NCI-H2107 treated with DMSO at 0.1 percent for 48 hours (cell line): ENCODE measurements around the gene OR1F1.
"Not testable (repeated sequence)": the region's sequence is repeated elsewhere in the genome, so short reads cannot be mapped to it uniquely, and the experiment has no call there.

Experiments
- DNase-seq: peaks from one replicate; lab custom pipeline; 2025; ENCODE audit not compliant: unreplicated experiment; lab: John Stamatoyannopoulos, UW

The OR1F1 gene

DNA sequence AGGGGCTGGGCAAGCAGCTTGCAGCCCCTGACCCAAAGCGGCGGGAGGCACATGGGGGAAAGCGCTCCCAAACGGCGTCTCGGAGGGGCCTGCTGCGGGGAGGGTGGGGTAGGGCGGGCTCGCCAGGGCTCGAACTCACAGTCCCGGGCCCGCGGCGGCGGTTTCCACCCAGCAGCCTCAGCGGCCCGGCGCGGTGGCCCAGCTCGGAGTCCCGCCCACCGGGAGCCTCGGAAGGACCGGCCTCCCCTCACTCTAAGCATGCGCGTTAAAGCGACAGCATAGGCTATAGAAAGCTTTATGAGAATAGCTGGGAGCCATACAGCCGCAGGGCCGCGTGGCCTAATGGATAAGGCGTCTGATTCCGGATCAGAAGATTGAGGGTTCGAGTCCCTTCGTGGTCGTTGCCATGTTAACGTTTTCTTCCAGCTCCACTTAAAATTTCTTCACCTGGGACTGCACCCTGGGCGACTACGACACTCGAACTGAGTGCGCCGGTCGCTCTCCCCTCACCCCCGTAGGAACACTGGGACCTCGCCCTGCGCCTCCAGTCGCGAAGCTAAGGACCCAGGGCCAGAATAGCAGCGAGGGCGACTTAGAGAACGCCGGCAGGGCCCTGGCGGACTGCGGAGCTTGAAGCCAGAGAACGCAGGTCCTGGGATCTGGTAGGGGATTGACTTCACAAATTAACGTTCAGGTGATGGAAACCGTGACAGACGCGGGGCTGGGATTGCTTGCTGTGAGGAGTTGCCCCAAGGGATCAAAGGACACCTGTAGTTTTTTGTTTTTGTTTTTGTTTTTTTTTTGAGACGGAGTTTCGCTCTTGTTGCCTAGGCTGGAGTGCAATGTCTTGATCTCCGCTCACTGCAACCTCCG, 37.4 kb upstream of the OR1F1 start:
- DNase-seq: peak; percentile 88

DNA sequence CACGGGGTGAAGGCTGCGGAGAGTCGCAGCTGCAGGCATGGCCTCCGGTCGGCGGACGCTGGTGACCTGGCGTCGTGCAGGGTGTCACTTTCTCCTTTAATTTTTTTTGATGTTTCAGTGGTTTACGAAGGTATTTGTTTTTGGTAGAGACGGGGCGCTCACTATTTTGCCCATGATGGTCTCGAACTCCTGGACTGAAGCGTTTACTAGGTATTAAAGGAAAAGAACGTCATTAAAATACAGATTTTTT, 36.1 kb upstream of the OR1F1 start:
- no peak for DNase-seq

DNA sequence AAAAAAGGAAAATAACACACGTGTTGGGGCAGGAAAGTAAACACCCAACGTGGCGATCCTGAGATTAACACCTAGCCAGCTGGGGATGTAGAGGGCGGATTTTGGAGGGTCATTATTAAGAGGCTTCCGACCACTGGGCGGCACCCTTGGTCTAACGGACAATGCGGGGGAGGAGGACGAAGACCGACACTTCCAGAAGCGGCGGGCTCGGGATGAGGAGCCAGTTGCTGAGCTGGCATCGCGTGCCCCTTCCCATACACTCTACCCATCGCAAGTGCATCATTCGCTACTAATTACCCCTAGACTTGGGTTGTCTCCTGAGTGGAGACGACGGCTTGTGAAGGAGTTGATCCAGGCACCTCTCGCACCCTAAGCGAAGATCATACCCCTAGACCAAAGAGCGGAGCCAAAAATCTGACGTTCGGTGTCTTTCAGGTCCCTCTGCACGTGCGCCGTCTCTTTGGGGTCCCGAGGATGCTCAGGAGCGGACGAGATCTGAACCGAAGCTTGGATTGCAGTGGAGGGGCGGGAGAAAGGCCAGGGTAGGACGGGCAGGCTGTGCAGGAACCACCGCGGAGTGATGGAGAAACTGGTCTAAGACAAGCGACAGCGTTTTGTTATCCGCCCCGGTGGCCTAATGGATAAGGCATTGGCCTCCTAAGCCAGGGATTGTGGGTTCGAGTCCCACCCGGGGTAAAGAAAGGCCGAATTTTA, 35.6 kb upstream of the OR1F1 start:
- DNase-seq: peak; percentile 74

DNA sequence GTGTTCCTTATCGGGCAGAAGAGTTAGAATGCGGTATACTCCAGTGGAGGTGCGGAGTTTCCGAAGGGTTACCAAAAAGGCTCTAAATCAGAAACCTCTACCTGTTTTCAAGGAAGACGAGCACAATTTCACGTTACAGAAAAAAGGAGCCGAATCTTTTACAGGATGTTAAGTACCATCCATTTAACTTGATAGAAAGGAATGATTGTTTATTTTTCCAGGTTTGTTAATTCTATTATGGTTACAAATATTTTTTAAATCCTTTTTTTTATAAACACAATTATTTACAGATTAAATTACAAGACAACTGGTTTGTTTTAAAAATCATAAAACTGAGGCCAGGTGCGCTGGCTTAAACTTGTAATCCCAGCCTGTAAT, 35.0 kb upstream of the OR1F1 start:
- DNase-seq: no peak

DNA sequence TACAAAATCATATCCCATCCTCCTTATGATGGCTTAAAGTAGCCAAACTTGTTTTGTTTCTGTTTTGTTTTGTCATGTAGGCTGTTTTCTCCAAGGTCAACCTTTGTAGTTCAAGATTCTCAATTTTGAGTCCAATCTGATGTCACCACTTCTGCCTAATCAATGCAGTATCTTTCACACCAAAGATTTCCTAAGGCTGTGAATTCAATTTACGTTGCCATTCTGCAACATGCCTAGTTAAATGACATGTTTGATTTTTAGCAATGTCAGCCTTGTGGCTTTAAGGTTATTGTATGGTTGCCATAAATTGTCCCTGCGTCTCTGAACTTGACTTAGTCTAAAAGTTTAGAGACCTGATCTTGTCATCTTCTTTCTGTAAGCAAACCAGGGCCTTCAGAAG, 32.8 kb upstream of the OR1F1 start:
- DNase-seq: no peak

DNA sequence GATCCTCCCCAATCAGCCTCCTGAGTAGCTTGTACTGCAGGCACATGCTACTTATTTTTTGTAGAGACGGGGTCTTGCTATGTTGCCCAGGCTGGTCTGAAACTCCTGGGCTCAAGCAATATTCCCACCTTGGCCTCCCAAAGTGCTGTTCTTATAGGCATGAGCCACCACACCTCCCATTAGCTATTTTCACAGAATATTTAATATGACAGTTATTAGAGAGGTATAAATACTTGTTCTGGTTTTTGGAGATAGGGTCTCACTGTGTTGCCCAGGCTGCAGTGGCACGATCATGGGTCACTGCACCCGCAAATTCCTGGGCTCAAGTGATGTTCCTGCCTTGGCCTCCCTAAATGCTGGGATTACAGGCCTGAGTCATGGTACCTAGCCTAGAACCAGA, 32.0 kb upstream of the OR1F1 start:
- DNase-seq: no peak

DNA sequence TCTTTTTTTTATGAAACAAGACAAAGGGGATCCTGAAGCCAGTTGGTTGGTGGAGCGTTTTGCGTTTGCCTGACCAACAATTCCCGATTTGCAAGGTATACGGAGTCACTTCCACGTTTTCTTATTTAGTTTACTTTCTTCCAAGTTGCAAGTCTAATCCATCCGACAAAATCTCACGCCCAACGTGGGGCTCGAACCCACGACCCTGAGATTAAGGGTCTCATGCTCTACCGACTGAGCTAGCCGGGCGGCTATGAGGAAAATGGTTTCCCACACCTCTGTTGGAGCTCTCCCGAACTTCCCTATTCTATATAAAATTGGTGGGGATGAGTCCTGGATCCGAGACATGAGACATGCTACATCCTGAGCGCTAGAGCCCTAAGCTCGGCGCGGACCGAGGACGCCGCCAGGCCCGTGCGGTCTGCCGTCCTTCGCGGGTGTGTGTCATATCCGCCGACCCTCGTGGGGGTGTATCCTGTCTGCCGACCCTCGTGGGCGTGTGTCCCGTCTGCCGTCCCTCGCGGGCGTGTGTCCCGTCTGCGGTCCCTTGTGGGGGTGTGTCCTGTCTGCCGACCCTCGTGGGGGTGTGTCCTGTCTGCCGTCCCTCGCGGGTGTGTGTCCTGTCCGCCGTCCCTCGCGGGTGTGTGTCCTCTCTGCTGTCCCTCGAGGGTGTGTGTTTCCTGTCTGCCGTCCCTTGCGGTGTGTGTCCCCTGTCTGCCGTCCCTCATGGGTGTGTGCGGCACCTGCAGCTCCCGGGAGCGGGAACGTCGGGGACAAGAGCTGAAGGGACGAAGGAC, 30.6 kb upstream of the OR1F1 start:
- peak; percentile 16 for DNase-seq

DNA sequence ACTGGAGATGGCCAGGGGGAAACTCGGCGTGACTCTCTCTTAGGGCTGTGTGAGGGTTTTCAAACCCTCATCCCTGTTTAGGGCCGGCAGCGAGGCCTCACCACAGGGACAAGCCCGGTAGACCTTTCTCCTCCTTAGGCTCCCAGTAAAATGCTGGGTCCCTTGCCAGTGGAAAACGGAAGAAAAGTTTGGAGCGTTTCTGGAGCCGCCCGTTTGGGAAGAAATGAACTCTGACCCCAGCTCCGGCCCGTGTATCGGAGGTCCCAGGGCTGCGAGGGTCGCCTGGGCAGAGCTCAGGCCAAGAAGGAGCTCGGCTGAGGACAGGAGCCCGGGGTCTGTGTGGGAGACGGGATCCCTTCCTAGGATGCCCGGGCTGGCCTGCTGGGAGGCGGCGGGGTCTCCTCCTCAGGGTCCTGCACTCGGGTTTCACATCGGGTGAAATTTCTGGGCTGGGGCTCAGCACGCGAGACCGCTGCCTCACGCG, 29.9 kb upstream of the OR1F1 start:
- DNase-seq: no peak

DNA sequence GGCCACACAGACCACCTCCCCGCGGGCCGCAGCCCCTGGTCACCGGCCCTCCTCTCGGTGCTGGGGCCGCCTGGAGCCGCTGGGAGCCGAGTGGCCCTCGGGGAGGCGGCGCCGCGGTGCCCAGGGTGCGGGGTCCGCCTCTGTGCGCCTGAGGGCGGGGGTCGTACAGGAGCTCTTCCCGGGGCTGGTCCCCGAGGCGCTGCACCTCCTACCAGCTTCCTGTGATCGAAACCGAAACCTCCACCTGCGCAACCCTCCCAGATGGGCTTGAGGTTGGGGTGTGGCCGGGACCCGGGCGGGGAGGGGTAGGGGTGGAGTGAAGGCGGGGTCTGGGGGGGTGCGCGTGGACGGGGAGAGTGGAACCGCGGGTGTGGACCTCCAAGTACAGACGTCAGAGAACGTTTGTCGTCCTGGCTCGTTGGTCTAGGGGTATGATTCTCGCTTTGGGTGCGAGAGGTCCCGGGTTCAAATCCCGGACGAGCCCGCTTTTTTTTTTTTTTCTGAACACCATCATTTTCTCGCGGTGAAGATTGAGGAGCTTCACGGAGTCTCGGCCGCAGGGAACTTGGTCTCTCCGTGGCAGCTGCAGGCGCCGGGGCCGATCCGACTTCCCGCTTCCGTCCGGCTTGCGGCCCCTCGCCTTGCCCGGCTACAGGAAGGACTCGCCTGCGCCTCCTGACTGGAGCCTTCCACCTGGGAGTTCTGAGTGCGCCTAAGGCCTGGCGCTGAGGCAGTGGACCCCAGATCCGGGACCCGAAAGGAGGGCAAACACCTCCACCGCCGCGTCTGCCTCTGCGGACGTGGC, 29.3 kb upstream of the OR1F1 start:
- no peak for DNase-seq

DNA sequence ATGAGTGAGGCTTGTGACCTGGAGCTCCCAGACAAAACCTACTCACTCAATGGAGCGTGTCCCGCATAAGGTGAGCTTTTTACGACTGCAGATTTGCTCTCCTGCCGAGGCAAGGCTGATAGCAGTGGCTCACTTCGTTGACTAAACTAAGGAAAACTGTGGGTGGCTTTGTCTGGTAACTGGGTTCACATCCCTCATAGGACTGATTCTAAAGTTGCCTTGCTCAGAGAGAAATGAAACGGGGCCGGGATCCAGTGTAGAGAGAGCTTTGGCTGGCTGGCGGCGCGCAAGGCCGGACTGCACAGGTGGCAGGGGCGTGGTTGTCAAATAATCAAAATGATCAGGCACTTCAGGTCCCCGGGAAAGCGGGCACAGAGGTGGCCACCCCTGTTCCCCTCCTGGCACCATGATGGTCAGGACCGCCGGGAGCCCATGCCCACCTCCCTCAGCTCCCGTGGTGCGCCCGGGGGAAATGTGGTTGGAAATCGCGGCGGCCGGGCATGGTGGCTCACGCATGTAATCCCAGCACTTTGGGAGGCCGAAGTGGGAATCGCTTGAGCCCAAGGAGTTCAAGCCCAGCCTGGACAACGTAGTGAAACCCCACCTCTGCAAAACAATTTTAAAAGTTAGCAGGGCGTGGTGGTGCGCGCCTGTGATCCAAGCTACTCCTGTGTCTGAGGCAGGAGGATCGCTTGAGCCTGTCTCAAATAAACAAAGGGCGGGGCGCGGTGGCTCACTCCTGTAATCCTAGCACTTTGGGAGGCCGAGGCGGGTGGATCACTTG, 26.6 kb upstream of the OR1F1 start:
- DNase-seq: no peak

DNA sequence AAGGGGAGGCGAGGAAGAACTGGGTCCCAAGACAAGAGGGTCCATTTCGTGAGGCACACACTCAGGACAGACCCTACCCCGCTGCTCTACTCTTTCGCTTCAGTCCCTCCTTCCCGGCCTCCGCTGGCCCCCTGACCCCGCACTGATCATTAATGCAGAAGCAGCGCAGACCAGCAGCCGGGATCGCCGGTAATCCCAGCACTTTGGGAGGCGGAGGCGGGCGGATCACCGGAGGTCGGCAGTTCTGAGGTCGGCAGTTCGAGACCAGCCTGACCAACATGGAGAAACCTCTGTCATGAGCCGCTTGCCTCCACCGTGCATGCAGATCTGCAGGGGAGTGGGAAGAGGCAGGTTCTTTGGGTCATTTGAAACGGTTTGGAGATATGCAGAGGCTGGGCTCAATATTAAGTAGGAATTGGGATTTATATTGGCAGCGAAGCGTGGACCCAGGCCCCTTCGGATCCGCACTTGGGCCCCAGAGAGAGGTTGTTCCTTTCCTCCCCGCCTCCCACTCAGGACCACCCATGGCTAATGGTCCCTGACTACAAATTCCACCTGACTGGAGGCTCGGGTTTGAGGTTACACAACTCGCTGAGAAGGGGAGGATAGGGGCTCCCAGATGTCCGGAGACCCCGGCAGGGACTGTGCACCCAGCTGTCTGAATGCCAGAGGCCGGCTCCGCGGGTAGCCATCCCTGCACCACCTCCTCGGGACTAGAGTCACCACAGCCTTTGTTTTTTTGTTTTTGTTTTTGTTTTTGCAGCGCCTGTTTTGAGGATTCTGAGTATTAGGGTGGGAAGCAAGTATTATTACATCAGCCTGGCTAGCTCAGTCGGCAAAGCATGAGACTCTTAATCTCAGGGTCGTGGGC, 23.6 kb upstream of the OR1F1 start:
- DNase-seq: no peak

DNA sequence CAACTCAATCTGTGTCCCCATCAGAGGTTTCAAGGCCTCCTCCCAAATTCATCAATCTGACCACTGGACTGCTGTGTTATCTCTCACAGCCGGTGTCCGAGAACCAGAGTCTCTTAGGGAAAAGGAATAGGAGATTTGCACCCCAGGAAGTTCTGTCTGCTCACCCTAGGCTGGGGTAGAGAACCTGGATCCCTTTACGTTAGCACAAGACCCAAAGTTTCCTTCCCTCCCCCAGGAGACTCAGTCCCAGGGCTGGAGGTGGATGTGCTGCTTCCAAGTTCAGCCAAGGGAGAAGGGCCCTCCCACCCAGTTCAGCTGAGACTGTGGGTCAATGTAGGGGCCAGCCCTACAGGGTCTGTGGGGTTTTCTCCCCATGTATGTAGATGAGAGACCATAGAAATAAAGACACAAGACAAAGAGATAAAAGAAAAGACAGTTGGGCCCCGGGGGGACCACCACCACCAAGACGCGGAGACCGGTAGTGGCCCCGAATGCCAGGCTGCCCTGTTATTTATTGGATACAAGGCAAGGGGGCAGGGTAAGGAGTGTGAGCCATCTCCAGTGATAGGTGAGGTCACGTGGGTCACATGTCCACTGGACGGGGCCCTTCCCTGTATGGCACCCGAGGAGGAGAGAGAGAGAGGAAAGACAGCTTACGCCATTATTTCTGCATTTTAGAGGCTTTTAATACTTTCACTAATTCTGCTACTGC, 22.7 kb upstream of the OR1F1 start:
- no peak for DNase-seq

DNA sequence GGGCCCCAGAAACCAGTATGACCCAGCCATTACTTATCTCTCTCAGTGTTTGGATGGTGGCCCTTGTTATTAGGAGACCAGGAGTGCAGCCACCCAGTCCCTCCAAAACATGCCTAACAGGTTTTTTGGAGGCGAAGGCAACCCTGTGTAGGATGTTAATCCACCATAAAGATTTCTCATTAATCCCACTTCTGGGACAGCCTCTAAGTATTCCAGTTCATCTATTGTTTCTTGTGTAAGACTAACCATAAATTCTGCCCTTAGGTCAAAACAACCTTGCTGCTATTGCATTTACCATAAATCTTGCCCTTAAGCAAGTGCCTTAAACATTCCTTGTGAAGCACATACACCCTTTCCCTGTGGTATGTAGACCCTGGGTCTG, 21.5 kb upstream of the OR1F1 start:
- no peak for DNase-seq

DNA sequence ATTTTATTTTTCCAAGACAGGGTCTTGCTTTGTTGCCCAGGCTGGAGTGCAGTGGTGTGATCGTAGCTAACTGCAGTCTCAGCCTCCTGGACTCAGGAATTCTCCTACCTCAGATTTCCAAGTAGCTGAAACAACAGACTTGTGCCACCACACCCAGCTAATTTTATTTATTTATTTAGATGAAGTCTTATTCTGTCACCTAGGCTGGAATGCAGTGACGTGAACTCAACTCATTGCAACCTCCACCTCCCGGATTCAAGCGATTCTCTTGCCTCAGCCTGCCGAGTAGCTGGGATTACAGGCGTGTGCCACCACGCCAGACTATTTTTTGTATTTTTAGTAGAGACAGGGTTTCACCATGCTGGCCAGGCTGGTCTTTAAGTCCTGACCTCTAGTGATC, 19.3 kb upstream of the OR1F1 start:
- DNase-seq: not testable (repeated sequence)

DNA sequence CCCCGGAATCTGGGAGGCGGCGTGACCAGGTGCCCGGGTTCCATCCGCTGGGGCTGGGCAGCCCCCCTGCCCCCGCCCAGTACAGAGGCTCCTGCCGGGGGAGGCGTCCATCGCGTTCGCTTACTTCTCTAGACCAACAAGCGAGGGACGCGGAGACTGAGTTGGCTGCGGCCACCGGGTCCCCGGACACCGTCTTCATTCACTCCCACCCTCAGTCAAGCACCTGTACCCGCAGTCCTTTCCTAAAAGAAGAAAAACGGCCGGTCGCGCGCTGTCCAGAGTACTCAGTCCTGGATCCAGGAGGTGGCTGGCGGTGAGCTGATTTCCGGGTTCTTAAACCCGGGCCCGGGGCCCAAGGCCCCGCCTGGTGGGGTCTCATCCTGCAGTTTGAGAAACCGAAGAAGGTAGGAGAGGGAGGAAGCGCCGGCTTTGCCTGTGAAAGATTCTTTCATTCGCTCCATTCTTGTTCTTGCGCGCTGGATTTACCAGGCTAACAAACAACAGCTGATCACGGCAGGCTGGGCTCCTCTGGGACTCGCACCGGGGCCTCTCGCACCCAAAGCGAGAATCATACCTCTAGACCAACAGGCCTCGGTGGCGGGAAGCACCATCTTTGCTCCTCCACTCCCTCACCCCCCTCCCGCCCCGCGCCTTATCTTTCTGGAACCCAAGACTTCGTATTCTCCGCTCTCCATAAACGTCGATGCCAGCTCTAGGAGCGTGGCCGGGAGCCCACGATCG, 17.4 kb upstream of the OR1F1 start:
- DNase-seq: no peak

DNA sequence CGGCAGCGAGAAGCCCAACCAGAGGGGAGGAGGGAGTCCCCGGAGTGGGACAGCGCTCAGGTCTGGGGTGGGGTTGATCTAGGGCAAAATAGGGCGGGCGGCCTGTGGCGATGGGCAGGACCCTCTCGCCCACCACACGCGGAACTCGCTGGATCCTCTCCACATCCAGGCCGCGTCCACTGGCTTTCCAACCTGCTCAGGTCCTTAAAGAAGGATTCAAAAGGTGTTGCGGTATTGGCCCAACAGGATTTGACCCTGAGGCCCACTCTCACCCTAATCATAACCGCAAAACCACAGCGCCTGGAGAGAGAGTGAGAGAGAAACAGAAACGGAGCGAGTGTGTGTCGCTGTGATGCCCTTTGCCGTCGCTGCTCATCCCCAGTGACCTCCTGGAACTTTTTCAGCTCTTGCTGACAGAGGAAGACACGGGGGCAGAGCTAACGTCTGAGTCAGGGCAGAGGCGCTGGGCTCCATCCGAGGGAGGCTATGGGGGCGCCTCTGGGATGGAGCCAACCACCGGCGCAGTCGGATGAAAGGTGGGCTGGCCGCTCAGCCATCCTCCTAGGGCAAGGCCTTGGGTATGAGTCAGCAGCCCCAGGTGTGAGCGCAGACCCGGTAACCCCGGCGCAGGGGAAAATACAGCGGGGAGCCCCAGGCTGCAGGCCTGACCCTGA, 16.7 kb upstream of the OR1F1 start:
- DNase-seq: no peak

DNA sequence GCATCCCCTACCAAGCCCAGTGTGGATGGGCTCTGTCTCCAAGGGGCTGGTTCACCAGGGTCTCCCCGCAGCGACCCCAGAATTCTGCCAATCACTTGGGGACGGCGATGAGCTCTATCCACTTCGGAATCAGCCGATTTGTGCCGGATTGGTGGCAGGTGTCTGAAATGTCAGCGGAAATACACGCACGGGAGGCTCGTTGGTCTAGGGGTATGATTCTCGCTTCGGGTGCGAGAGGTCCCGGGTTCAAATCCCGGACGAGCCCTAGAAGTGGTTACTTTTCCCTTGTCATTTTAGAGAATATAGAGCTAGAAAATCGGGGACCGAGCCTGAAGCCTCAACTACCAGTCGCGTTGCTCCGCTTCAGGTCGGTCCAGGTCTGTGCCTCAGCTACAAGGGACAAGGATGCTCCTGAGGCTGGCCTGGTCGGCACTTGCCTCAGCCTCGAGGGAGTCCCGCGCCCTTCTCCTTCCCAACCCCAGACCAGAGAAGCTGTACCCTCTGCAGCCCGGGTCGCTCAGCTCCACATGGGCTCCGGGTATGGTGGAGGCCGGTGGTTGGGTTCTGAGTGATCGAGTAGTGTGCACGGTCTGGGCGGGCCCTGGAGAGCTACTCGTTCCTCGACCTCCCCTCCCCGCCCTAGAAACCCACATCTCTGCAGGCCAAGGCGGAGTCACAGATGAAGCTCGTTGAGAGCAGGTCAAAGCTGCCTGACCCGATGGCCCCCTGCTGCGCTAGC, 16.0 kb upstream of the OR1F1 start:
- DNase-seq: no peak
